Measurements from ENCODE around the gene IL4.

DNA sequence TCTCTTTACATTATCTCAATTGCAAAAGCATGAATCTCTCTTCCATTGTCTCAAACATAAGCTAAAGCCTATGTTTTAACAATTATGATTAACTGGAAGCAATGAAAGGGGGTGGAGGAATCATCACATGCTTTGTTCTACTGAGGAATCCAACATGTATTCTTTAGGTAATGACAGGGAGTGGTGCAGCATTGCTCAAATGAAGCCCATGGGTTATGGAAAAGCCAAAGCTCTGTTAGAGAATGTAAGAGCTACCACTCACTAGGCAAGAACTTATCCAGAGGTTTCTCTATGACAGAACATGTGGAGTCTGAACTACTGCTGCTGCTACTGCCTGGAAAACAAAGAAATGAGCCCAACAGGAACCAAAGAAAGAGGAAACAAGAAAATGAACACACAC lies 34.9 kb downstream of the IL4 start:
- no peak for TF ChIP-seq POLR2A (IDR thresholded peaks at IDR 0.05)
- TF ChIP-seq, protein P1, sequence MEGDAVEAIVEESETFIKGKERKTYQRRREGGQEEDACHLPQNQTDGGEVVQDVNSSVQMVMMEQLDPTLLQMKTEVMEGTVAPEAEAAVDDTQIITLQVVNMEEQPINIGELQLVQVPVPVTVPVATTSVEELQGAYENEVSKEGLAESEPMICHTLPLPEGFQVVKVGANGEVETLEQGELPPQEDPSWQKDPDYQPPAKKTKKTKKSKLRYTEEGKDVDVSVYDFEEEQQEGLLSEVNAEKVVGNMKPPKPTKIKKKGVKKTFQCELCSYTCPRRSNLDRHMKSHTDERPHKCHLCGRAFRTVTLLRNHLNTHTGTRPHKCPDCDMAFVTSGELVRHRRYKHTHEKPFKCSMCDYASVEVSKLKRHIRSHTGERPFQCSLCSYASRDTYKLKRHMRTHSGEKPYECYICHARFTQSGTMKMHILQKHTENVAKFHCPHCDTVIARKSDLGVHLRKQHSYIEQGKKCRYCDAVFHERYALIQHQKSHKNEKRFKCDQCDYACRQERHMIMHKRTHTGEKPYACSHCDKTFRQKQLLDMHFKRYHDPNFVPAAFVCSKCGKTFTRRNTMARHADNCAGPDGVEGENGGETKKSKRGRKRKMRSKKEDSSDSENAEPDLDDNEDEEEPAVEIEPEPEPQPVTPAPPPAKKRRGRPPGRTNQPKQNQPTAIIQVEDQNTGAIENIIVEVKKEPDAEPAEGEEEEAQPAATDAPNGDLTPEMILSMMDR (IDR thresholded peaks at IDR 0.05): no peak
